GM12875 (cell line): ENCODE data around the gene LHFPL2.

Source experiments
- H3K4me3 ChIP-seq: one replicate; pipeline ENCODE4 v1.5.1; 2011; ENCODE audit warnings: low read depth, low read length, control low read depth
- CTCF ChIP-seq: IDR thresholded peaks from 2 replicates; pipeline ENCODE4 v1.5.1; 2011; ENCODE audit warnings: low read depth, mild to moderate bottlenecking, control low read depth, inconsistent platforms, low read length, moderate library complexity, borderline replicate concordance; ENCODE audit not compliant: insufficient read depth

Gene LHFPL2

GRCh38 chr5:78634229-78634628, 14.3 kb downstream of the LHFPL2 start:
- TF ChIP-seq CTCF, result no peak
- H3K4me3 ChIP-seq, result no peak overlapping the region

- no peak for TF ChIP-seq CTCF
- H3K4me3 ChIP-seq, result no peak overlapping the region
These were observed 14.9 kb downstream of the LHFPL2 start for GRCh38 chr5:78633700-78634099.

- no peak overlapping the region for H3K4me3 ChIP-seq
- TF ChIP-seq CTCF, result no peak
These were observed 16.1 kb downstream of the LHFPL2 start for GRCh38 chr5:78632467-78632866.

GRCh38 chr5:78631931-78632330, 16.6 kb downstream of the LHFPL2 start:
- TF ChIP-seq CTCF, result no peak
- H3K4me3 ChIP-seq, result no peak overlapping the region

- TF ChIP-seq CTCF, result no peak
- no peak overlapping the region for H3K4me3 ChIP-seq
These were observed 18.5 kb downstream of the LHFPL2 start for GRCh38 chr5:78630047-78630446.

- no peak overlapping the region for H3K4me3 ChIP-seq
- no peak for TF ChIP-seq CTCF
These were observed 18.9 kb downstream of the LHFPL2 start for GRCh38 chr5:78629624-78630023.

- no peak overlapping the region for H3K4me3 ChIP-seq
- no peak for TF ChIP-seq CTCF
These were observed 20.1 kb downstream of the LHFPL2 start for GRCh38 chr5:78628270-78628992.
